Measurements from ENCODE around the gene CAST. TPM values are rescaled to one million over a fixed set of nuclear protein-coding genes. Genes with fewer than 3 reads are reported as not detected.

The CAST gene
- total RNA-seq, 2 experiments from 2014 or later, result 149 to 152 TPM

DNA sequence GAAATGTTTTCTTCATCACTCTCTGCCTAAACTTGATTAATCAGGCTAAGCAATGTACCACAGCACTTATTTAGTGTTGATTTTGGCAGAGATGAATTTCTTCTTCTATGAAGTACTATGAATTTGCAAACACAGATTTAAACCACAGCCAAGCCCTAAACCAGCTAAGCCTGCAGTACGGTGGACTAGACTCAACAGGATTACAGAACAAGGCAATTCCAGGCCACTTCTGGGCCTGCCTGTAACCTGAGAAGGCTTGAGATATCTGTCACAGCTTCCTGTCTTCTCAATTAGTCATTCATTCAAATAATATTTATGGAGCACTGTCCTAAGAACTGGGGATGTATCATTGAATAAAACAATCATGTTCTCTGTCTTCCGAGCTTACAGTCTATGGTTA lies 32.4 kb upstream of the CAST start:
- ChIA-PET POLR2A (interaction anchor here (1.0 kb wide), 1 partner anchor 33 kb away, joined by 5 read pairs; the partner anchor contains the start of gene CAST), CTCF (interaction anchor here (1.0 to 1.7 kb wide), 2 partner anchors 12 to 15 kb away, joined by 3 to 7 read pairs; no protein-coding TSS in a partner anchor)
- Mint-ChIP-seq H3K4me1 (ENCODE audit: low read depth) (peaks cover 6% of the 10 kb centered on the region), H3K9me3 (ENCODE audit: insufficient read depth) (no peaks in the 10 kb centered on the region), H3K4me3 (no peak overlapping the region), H3K27me3 (ENCODE audit: low read depth) (peaks cover 13% of the 10 kb centered on the region), H3K36me3 (ENCODE audit: low read depth) (no peaks in the 10 kb centered on the region), H3K27ac (no peak overlapping the region)
- DNase-seq (no peak), ATAC-seq (no peak)

DNA sequence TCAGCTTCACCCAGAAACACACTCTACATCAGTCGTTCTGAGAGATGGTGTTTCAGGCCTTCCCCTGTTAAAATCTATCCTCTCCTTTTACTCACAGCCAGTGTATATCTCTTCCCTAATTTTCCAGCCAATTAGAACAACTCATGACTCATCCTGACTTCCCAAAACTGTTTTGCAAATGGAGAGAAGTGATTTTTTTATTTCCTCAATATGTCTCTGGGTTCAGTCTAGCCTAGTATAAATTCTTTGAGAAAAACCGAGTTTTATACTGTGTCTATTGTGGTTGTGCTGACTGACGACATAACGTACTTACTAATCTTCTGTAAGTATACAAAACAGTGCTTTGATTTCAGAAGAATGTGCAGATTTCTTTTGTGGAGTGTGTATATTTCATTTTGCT lies 28.4 kb upstream of the CAST start:
- Mint-ChIP-seq H3K4me1 (ENCODE audit: low read depth) (no peaks in the 10 kb centered on the region), H3K27ac (no peak overlapping the region), H3K36me3 (ENCODE audit: low read depth) (no peaks in the 10 kb centered on the region), H3K27me3 (ENCODE audit: low read depth) (peaks cover 16% of the 10 kb centered on the region), H3K9me3 (ENCODE audit: insufficient read depth) (no peaks in the 10 kb centered on the region), H3K4me3 (no peak overlapping the region)
- ChIA-PET CTCF (no interaction called here), POLR2A (no interaction called here)
- DNase-seq (no peak), ATAC-seq (no peak)

DNA sequence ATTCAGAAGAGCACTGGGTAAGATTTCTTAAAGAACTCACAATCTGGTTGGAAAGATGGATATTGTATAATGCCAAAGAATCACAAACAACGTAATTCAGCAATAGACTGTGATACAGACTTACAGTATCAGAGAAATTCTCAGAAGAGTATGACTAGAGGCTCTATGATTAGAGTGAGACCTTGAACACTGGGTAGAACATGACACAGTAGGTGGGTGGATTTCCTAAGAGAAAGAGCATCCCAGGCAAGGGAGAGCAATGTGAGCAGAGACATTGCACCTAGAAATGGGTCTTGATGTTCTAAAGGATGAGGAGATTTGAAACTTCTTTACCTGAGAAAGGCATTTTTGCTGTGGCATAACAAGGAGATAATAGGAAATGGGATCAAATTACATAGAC lies 27.3 kb upstream of the CAST start:
- no peaks in the 10 kb centered on the region for H3K36me3 Mint-ChIP-seq (ENCODE audit: low read depth)
- H3K9me3 Mint-ChIP-seq (ENCODE audit: insufficient read depth), result no peaks in the 10 kb centered on the region
- ATAC-seq (no peak), DNase-seq (no peak)
- no peak overlapping the region for H3K27ac Mint-ChIP-seq
- no peak overlapping the region for H3K4me3 Mint-ChIP-seq
- POLR2A ChIA-PET, result no interaction called here
- CTCF ChIA-PET, result interaction anchor here (3.0 kb wide), 1 partner anchor 20 kb away, joined by 12 read pairs; no protein-coding TSS in a partner anchor
- H3K27me3 Mint-ChIP-seq (ENCODE audit: low read depth), result peaks cover 16% of the 10 kb centered on the region
- H3K4me1 Mint-ChIP-seq (ENCODE audit: low read depth), result no peaks in the 10 kb centered on the region

DNA sequence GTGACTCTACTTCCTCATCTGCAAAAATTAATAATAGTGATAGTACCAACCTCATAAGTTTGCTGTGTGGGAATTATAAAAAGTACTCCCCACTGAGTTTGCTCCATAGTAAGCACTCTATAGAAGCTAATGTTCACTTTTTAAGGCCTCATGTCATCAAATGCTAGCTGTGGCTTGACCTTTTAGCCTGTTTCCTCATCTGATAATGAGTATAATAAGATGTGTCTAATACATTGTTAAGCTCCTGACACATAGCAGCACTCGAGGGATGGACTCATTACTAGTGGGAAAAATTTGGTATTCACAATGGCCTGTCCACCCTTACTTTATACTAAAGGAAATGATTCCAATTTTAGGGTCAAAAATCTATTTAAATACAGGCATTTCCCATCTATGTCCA lies 26.1 kb upstream of the CAST start:
- CTCF ChIA-PET, result interaction anchor here (3.0 kb wide), 1 partner anchor 22 kb away, joined by 12 read pairs; no protein-coding TSS in a partner anchor
- H3K9me3 Mint-ChIP-seq (ENCODE audit: insufficient read depth), result no peaks in the 10 kb centered on the region
- POLR2A ChIA-PET, result no interaction called here
- H3K4me3 Mint-ChIP-seq, result no peak overlapping the region
- no peaks in the 10 kb centered on the region for H3K36me3 Mint-ChIP-seq (ENCODE audit: low read depth)
- ATAC-seq (no peak), DNase-seq (no peak)
- H3K27ac Mint-ChIP-seq, result no peak overlapping the region
- no peaks in the 10 kb centered on the region for H3K4me1 Mint-ChIP-seq (ENCODE audit: low read depth)
- peaks cover 19% of the 10 kb centered on the region for H3K27me3 Mint-ChIP-seq (ENCODE audit: low read depth)

DNA sequence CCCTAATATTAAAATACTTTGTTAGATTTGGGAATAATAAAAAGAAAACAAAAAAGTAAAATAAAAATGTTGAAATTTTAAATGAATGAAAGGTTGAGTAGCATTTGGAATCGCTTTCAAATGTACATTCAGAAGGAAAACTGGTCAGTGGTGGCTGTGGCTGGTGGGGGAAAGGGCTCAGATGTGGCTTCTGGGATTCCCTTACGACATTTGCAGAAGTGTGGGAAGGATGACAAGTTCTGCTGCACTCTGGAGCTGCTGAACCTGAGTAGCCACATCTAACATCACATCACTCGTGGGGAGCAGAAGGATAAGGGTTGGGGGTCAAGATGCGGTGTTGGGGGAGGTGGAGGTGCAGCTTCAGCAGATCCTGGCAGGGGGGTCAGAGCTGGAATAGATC lies 25.6 kb upstream of the CAST start:
- H3K9me3 Mint-ChIP-seq (ENCODE audit: insufficient read depth), result no peaks in the 10 kb centered on the region
- no peak overlapping the region for H3K27ac Mint-ChIP-seq
- DNase-seq (no peak), ATAC-seq (no peak)
- POLR2A ChIA-PET, result no interaction called here
- H3K4me3 Mint-ChIP-seq, result no peak overlapping the region
- H3K4me1 Mint-ChIP-seq (ENCODE audit: low read depth), result no peaks in the 10 kb centered on the region
- no peaks in the 10 kb centered on the region for H3K36me3 Mint-ChIP-seq (ENCODE audit: low read depth)
- peaks cover 21% of the 10 kb centered on the region for H3K27me3 Mint-ChIP-seq (ENCODE audit: low read depth)
- CTCF ChIA-PET, result interaction anchor here (1.7 to 3.0 kb wide), 3 partner anchors 15 to 35 kb away, joined by 5 to 12 read pairs (median 7); no protein-coding TSS in a partner anchor

DNA sequence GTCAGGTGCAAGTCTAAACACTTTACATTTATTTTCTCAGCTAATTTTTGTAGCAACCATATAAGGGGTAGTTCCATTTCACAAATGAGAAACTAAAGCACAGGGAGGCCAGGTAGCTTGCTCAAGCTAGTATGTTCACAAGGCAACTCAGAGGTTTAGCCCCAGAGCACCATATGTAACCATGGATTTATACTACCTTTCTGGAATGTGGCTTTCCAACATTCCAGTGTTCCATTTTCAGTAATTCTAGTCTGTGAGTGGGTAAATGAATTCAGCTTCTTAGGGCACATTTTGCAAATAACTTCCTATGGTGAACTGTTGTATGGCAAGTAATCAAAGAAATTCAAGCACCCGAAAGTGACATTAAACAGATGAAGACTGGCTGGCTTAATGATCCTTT lies 25.0 kb upstream of the CAST start:
- H3K36me3 Mint-ChIP-seq (ENCODE audit: low read depth), result no peaks in the 10 kb centered on the region
- POLR2A ChIA-PET, result no interaction called here
- ATAC-seq (no peak), DNase-seq (no peak)
- H3K27ac Mint-ChIP-seq, result no peak overlapping the region
- H3K4me1 Mint-ChIP-seq (ENCODE audit: low read depth), result peaks cover 3% of the 10 kb centered on the region
- CTCF ChIA-PET, result interaction anchor here (1.7 to 3.0 kb wide), 3 partner anchors 14 to 36 kb away, joined by 5 to 12 read pairs (median 7); no protein-coding TSS in a partner anchor
- H3K9me3 Mint-ChIP-seq (ENCODE audit: insufficient read depth), result no peaks in the 10 kb centered on the region
- no peak overlapping the region for H3K4me3 Mint-ChIP-seq
- H3K27me3 Mint-ChIP-seq (ENCODE audit: low read depth), result peaks cover 24% of the 10 kb centered on the region

DNA sequence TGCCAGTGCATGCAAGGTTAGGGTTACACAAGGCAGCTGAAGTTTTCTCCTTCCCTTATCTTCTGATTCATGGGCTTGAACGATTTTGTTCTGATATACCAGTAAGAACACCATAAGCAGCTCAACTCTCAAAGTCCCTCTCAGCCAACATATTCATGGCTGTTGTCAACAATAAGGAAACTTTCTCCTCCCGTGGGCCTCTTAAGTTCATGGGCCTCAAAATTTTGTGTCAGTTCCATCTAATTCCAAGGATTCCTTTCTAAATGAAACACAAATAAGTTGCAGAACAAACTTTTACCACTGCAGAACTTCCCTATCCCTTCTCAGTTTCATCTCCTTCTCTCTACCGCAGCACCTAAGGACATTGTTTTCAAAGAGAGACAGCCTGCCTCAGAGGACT lies 23.6 kb upstream of the CAST start:
- ATAC-seq, result no peak
- no peak overlapping the region for H3K27ac Mint-ChIP-seq
- H3K9me3 Mint-ChIP-seq (ENCODE audit: insufficient read depth), result no peaks in the 10 kb centered on the region
- no peak for DNase-seq
- ChIA-PET POLR2A (no interaction called here), CTCF (interaction anchor here (1.7 to 1.9 kb wide), 2 partner anchors 13 to 37 kb away, joined by 5 to 7 read pairs; no protein-coding TSS in a partner anchor)
- H3K4me3 Mint-ChIP-seq, result no peak overlapping the region
- H3K4me1 Mint-ChIP-seq (ENCODE audit: low read depth), result peaks cover 3% of the 10 kb centered on the region
- no peaks in the 10 kb centered on the region for H3K36me3 Mint-ChIP-seq (ENCODE audit: low read depth)
- peaks cover 21% of the 10 kb centered on the region for H3K27me3 Mint-ChIP-seq (ENCODE audit: low read depth)

DNA sequence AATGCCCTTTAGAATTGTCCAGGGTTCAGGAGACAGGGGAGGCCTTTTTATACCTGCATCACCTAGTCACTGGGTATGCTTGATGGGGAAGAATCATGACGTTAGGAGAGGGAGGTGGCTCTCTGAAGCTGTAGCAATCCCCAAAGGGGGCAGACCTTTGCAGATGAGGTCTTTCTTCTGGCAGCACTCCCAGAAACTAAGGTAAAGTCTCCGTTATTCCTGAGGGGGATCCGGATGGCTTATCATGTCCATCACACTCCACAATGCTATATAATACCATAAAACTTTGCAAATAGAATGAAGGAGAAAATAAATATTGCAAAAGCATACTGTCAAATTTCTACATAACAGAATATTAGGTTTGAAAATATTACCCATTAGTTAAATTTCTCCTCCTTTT lies 21.5 kb upstream of the CAST start:
- ChIA-PET CTCF (no interaction called here), POLR2A (no interaction called here)
- Mint-ChIP-seq H3K9me3 (ENCODE audit: insufficient read depth) (no peaks in the 10 kb centered on the region), H3K27me3 (ENCODE audit: low read depth) (peaks cover 14% of the 10 kb centered on the region), H3K4me3 (no peak overlapping the region), H3K27ac (no peak overlapping the region), H3K4me1 (ENCODE audit: low read depth) (peaks cover 3% of the 10 kb centered on the region), H3K36me3 (ENCODE audit: low read depth) (no peaks in the 10 kb centered on the region)
- no peak for ATAC-seq
- DNase-seq, result no peak

DNA sequence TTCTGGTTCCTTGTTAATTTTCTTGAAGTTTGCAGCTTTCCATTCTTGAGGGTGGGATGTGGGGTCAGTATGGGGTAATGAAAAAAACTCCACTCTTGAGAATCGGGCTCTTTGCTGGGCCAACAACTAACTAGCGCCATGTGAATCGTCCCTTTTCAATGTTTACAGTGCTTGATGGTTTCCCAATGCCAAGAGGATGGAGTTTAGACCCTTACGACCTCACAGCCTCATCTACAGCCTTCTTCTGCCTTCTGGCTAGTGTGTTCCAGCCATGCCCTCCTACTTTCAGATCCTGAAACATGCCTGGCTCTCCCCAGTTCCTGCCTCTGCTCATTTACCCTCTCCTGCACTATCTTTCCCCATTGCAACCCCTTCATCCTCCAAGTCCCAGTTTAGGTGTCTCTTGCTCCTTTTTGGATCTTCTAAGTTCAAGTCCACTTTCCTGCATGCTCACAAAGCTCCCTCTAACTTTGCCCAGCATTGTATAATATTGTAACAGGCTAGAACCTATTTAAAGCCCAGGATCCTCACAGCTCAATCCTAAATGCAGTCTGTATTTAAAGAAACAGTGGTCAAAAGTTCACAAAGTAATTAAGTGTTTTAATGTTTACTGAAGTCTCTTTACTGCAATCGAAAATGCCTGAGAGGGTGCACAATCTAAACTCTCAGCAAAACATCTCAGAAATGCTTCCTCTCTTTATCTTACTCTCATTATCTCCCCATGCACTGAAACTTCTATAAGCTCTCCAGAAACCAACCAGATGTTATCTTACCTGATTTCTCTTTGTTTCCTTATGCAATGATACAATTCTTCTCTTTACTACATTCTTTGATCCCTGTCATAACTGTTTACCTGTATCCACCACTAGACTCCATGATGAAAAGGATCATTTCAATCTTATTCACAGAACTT lies 20.6 kb upstream of the CAST start:
- H3K36me3 Mint-ChIP-seq (ENCODE audit: low read depth), result no peaks in the 10 kb centered on the region
- no peak for DNase-seq
- H3K9me3 Mint-ChIP-seq (ENCODE audit: insufficient read depth), result no peaks in the 10 kb centered on the region
- H3K27ac Mint-ChIP-seq, result no peak overlapping the region
- ChIA-PET CTCF (interaction anchor here (1.0 to 1.3 kb wide), 2 partner anchors 11 to 46 kb away, joined by 3 to 5 read pairs; no protein-coding TSS in a partner anchor), POLR2A (no interaction called here)
- peaks cover 14% of the 10 kb centered on the region for H3K27me3 Mint-ChIP-seq (ENCODE audit: low read depth)
- no peak for ATAC-seq
- H3K4me1 Mint-ChIP-seq (ENCODE audit: low read depth), result peaks cover 3% of the 10 kb centered on the region
- no peak overlapping the region for H3K4me3 Mint-ChIP-seq

DNA sequence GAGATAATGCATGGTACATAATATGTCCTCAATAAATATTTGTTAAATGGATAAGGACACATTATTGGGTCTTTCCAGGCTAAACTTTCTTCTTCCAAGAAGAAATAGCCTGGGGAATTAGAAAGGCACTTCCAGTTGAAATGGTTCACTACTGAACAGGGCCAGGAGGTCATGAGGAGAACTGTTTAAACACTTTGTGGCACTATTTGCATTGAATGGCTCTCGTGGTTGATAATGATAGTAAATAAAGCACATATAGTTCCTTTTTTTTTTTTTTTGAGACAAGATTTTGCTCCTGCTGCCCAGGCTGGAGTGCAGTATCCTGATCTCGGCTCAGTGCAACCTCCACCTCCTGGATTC lies 19.9 kb upstream of the CAST start:
- no peak for ATAC-seq
- no peaks in the 10 kb centered on the region for H3K9me3 Mint-ChIP-seq (ENCODE audit: insufficient read depth)

DNA sequence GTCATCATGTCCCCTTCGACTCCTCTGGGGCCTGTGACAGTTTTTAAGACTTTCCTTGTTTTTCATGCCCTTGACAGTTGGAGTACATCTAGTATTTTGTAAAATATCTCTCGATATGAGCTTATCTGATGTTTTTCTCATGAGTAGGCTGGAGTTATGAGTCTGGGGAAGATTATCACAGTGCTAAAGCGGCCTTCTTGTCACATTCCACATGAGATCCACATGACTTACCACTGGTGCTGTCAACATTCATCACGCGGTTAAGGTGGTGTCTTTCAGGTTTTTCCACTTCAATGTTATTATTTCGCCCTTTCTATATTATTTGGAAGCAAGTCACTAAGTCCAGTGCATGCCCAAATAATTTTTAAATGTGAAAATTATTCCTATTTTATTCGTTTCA lies 17.1 kb upstream of the CAST start:
- ChIA-PET CTCF (no interaction called here), POLR2A (no interaction called here)
- H3K27me3 Mint-ChIP-seq (ENCODE audit: low read depth), result peaks cover 24% of the 10 kb centered on the region
- H3K36me3 Mint-ChIP-seq (ENCODE audit: low read depth), result no peaks in the 10 kb centered on the region
- ATAC-seq (no peak), DNase-seq (no peak)
- peaks cover 6% of the 10 kb centered on the region for H3K4me1 Mint-ChIP-seq (ENCODE audit: low read depth)
- no peak overlapping the region for H3K4me3 Mint-ChIP-seq
- H3K9me3 Mint-ChIP-seq (ENCODE audit: insufficient read depth), result no peaks in the 10 kb centered on the region
- H3K27ac Mint-ChIP-seq, result no peak overlapping the region

More for the DNA sequence above, 19.9 kb upstream of the CAST start:
- Mint-ChIP-seq H3K4me3 (no peak overlapping the region), H3K36me3 (ENCODE audit: low read depth) (no peaks in the 10 kb centered on the region), H3K27me3 (ENCODE audit: low read depth) (peaks cover 17% of the 10 kb centered on the region), H3K4me1 (ENCODE audit: low read depth) (peaks cover 3% of the 10 kb centered on the region), H3K27ac (no peak overlapping the region)
- DNase-seq, result no peak
- ChIA-PET CTCF (interaction anchor here (1.0 to 1.3 kb wide), 2 partner anchors 10 to 45 kb away, joined by 3 to 5 read pairs; no protein-coding TSS in a partner anchor), POLR2A (no interaction called here)

DNA sequence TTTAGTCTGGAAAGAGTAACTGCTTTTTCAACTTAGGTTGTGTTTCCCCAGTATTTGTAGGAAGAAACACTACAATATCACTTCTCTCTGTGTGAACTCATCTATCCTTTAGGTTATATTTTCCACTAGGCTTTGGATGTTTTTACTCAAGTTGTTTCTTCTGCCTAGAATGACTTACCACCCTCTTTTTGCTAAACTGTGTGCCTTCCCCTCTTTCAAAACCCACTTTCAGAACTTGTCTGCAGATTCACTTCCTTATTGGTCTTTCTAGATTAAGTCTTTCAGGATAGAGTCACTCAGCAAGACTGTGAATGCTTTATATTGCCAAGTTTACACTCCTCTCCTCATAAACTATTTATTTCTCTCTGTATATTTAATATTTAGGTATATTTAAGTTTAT lies 14.2 kb upstream of the CAST start:
- Mint-ChIP-seq H3K4me3 (no peak overlapping the region), H3K27me3 (ENCODE audit: low read depth) (peaks cover 34% of the 10 kb centered on the region)
- no peak for ATAC-seq

More for the DNA sequence above, 14.2 kb upstream of the CAST start:
- H3K27ac Mint-ChIP-seq, result no peak overlapping the region
- no peaks in the 10 kb centered on the region for H3K36me3 Mint-ChIP-seq (ENCODE audit: low read depth)
- CTCF ChIA-PET, result no interaction called here
- H3K4me1 Mint-ChIP-seq (ENCODE audit: low read depth), result peaks cover 3% of the 10 kb centered on the region
- POLR2A ChIA-PET, result no interaction called here
- no peaks in the 10 kb centered on the region for H3K9me3 Mint-ChIP-seq (ENCODE audit: insufficient read depth)
- no peak for DNase-seq
